ENCODE measurements around the gene SFXN3. TPM values are rescaled to one million over a fixed set of nuclear protein-coding genes. Genes with fewer than 3 reads are reported as not detected.

Gene SFXN3
- total and polyA plus RNA-seq, 10 of the 15 experiments (the other 5 are each of a cell fraction or from before 2014, with no cell fraction given) = 0.05 to 11.3 (median 1.2) TPM

DNA sequence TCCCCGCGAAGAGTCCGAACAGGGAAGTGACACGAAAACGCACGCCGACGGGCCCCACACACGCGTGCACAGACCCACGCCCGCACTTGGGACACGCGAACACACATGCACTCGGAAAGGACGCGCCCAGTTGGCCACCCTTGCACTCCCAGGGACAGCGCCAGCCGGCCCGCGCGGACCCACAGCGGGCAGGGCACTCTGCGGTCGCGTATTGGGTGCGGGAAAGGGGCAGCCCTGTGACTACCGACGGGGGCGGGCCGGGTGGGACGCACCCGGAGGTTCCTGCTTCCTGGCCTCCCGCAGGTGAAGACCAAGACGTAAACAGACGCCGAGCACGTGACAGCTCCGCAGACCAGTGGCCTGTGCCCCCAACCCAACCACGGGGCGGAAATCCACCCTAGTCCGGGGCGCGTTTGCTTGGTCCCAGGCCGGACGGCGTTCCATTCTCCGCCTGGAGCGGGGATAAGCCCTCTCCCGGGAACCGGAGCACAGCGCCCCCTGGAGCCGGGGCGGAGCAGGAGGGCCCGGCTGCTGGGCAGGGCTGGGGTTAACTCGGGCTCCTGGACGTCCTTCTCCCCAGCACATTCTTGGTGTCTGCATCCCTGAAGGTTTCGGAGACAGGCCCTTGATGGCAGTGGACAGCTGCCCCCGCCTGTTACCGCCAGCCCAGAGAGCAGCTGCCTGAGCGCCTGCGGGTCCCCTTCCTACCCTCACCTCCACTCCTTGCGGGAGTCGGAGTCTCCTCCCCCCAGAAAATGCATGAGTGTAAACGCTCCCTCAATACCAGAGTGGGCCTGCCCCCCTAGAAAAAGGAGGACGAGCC lies 33.5 kb upstream of the SFXN3 start (continued):
- TF ChIP-seq, protein P1, sequence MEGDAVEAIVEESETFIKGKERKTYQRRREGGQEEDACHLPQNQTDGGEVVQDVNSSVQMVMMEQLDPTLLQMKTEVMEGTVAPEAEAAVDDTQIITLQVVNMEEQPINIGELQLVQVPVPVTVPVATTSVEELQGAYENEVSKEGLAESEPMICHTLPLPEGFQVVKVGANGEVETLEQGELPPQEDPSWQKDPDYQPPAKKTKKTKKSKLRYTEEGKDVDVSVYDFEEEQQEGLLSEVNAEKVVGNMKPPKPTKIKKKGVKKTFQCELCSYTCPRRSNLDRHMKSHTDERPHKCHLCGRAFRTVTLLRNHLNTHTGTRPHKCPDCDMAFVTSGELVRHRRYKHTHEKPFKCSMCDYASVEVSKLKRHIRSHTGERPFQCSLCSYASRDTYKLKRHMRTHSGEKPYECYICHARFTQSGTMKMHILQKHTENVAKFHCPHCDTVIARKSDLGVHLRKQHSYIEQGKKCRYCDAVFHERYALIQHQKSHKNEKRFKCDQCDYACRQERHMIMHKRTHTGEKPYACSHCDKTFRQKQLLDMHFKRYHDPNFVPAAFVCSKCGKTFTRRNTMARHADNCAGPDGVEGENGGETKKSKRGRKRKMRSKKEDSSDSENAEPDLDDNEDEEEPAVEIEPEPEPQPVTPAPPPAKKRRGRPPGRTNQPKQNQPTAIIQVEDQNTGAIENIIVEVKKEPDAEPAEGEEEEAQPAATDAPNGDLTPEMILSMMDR (IDR thresholded peaks at IDR 0.05 in 2 of 3, conservative IDR thresholded peaks at IDR 0.05 in 1 of 3; ENCODE audit: control insufficient read depth in 2 of 3, extremely low read depth in 1 of 3, insufficient read depth in 1 of 3, low read depth in 3 of 3, low read length in 3 of 3) = peak; percentile 88 to 95 (median 91)
- TF ChIP-seq RAD51 (IDR thresholded peaks at IDR 0.05) = peak; percentile 82
- 0 out of 2 replicates have a peak, but pooled peaks have one; percentile 51 for TF ChIP-seq CHD1 (IDR thresholded peaks at IDR 0.05; ENCODE audit: low read depth, low read length)
- no peak for TF ChIP-seq SRF (IDR thresholded peaks at IDR 0.05; ENCODE audit: low read depth in 2 of 2, low read length in 2 of 2)
- TF ChIP-seq BHLHE40 (IDR thresholded peaks at IDR 0.05; ENCODE audit: borderline replicate concordance in 1 of 2, low read depth in 2 of 2, low read length in 1 of 2) = peak; percentile 84 to 95
- no peak for TF ChIP-seq SPI1 (IDR thresholded peaks at IDR 0.05; ENCODE audit: borderline replicate concordance, insufficient read depth, low read depth, low read length)
- 0 out of 2 replicates have a peak, but pooled peaks have one; percentile 60 for TF ChIP-seq ZSCAN29 (IDR thresholded peaks at IDR 0.05)
- TF ChIP-seq, protein P2, sequence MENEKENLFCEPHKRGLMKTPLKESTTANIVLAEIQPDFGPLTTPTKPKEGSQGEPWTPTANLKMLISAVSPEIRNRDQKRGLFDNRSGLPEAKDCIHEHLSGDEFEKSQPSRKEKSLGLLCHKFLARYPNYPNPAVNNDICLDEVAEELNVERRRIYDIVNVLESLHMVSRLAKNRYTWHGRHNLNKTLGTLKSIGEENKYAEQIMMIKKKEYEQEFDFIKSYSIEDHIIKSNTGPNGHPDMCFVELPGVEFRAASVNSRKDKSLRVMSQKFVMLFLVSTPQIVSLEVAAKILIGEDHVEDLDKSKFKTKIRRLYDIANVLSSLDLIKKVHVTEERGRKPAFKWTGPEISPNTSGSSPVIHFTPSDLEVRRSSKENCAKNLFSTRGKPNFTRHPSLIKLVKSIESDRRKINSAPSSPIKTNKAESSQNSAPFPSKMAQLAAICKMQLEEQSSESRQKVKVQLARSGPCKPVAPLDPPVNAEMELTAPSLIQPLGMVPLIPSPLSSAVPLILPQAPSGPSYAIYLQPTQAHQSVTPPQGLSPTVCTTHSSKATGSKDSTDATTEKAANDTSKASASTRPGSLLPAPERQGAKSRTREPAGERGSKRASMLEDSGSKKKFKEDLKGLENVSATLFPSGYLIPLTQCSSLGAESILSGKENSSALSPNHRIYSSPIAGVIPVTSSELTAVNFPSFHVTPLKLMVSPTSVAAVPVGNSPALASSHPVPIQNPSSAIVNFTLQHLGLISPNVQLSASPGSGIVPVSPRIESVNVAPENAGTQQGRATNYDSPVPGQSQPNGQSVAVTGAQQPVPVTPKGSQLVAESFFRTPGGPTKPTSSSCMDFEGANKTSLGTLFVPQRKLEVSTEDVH (IDR thresholded peaks at IDR 0.05; ENCODE audit: low read depth, partially characterized antibody) = no peak
- TF ChIP-seq ZNF217 (IDR thresholded peaks at IDR 0.05) = peak; percentile 68; the same call in 1 of the 2 replicates
- TF ChIP-seq, protein P3, sequence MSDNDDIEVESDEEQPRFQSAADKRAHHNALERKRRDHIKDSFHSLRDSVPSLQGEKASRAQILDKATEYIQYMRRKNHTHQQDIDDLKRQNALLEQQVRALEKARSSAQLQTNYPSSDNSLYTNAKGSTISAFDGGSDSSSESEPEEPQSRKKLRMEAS (IDR thresholded peaks at IDR 0.05; ENCODE audit: low read depth, low read length) = peak; percentile 79
- TF ChIP-seq NBN (IDR thresholded peaks at IDR 0.05) = peak; percentile 68
- TF ChIP-seq, protein P4, sequence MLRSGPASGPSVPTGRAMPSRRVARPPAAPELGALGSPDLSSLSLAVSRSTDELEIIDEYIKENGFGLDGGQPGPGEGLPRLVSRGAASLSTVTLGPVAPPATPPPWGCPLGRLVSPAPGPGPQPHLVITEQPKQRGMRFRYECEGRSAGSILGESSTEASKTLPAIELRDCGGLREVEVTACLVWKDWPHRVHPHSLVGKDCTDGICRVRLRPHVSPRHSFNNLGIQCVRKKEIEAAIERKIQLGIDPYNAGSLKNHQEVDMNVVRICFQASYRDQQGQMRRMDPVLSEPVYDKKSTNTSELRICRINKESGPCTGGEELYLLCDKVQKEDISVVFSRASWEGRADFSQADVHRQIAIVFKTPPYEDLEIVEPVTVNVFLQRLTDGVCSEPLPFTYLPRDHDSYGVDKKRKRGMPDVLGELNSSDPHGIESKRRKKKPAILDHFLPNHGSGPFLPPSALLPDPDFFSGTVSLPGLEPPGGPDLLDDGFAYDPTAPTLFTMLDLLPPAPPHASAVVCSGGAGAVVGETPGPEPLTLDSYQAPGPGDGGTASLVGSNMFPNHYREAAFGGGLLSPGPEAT (IDR thresholded peaks at IDR 0.05; ENCODE audit: low read depth) = peak; percentile 77
- TF ChIP-seq POU2F2 (IDR thresholded peaks at IDR 0.05; ENCODE audit: borderline replicate concordance, low read depth, low read length) = no peak
- 0 out of 2 replicates have a peak, but pooled peaks have one; percentile 6 for TF ChIP-seq CHD2 (IDR thresholded peaks at IDR 0.05; ENCODE audit: borderline replicate concordance, low read depth, low read length)
- peak; percentile 94 to 95 for TF ChIP-seq IKZF2 (IDR thresholded peaks at IDR 0.05)
- no peak for TF ChIP-seq EGR1 (IDR thresholded peaks at IDR 0.05; ENCODE audit: borderline replicate concordance in 1 of 2, low read depth in 2 of 2, low read length in 2 of 2)
- peak; percentile 98 for TF ChIP-seq IKZF1 (conservative IDR thresholded peaks at IDR 0.05)
- 0 out of 2 replicates have a peak, but pooled peaks have one; percentile 20 for TF ChIP-seq RAD21 (IDR thresholded peaks at IDR 0.05; ENCODE audit: insufficient read depth, low read depth, low read length)
- TF ChIP-seq, protein P5, sequence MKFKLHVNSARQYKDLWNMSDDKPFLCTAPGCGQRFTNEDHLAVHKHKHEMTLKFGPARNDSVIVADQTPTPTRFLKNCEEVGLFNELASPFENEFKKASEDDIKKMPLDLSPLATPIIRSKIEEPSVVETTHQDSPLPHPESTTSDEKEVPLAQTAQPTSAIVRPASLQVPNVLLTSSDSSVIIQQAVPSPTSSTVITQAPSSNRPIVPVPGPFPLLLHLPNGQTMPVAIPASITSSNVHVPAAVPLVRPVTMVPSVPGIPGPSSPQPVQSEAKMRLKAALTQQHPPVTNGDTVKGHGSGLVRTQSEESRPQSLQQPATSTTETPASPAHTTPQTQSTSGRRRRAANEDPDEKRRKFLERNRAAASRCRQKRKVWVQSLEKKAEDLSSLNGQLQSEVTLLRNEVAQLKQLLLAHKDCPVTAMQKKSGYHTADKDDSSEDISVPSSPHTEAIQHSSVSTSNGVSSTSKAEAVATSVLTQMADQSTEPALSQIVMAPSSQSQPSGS (IDR thresholded peaks at IDR 0.05; ENCODE audit: low read length) = no peak
- TF ChIP-seq LARP7 (IDR thresholded peaks at IDR 0.05) = peak; percentile 84
- TF ChIP-seq POLR2AphosphoS2 (IDR thresholded peaks at IDR 0.05; ENCODE audit: low read depth, low read length) = peak; percentile 43; the same call in 1 of the 2 replicates
